GM10248 (cell line): Measurements from ENCODE around the gene MBD6.

Experiments used
- CTCF ChIA-PET: fragments of 300-600 bp; sonication (Branson Sonifier 250); formaldehyde crosslinking; extraction: SDS; loops from one replicate; lab custom pipeline; 2021; ENCODE audit warnings: antibody characterized with exemption; lab: Yijun Ruan, JAX
- POLR2A ChIA-PET: fragments of 350-650 bp; sonication (Branson Sonifier 250); formaldehyde crosslinking; extraction: SDS; loops from one replicate; lab custom pipeline; 2020; ENCODE audit warnings: antibody characterized with exemption; lab: Yijun Ruan, JAX
- DNase-seq: peaks from one replicate; pipeline ENCODE4 v3.0.0; 2012; ENCODE audit errors: extremely low spot score
- TF ChIP-seq, protein P1 (sequence below): IDR thresholded peaks from 2 replicates; pipeline ENCODE4 v1.5.1; 2012; ENCODE audit warnings: mild to moderate bottlenecking, low read depth; ENCODE audit errors: extremely low read depth, missing control alignments, control extremely low read depth

The MBD6 gene

DNA sequence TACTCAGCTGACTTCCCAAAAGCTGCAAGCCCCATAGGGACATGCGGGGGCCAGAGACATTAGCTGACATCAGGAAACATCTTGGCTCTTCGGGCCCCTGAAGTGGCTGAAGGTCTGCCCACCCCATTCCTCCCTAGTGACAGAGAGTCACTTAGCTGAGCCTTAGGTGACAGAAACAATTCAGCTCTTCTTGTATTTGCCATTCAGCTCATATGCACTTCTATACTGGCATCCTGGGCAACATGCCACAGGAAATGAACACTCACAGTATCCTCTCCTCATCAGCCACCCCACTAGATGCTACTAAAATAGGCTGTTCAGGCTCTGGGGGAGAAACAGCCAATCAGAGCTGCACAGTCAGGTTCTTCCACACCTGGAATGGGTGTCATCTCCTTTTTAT lies 21.0 kb downstream of the MBD6 start:
- ChIA-PET POLR2A (no interaction called here), CTCF (interaction anchor here (1.1 to 1.5 kb wide), 5 partner anchors 11 to 85 kb away, joined by 3 to 5 read pairs (median 3); partner anchors contain the start of gene GLI1)
- DNase-seq: no peak
- TF ChIP-seq, protein P1, sequence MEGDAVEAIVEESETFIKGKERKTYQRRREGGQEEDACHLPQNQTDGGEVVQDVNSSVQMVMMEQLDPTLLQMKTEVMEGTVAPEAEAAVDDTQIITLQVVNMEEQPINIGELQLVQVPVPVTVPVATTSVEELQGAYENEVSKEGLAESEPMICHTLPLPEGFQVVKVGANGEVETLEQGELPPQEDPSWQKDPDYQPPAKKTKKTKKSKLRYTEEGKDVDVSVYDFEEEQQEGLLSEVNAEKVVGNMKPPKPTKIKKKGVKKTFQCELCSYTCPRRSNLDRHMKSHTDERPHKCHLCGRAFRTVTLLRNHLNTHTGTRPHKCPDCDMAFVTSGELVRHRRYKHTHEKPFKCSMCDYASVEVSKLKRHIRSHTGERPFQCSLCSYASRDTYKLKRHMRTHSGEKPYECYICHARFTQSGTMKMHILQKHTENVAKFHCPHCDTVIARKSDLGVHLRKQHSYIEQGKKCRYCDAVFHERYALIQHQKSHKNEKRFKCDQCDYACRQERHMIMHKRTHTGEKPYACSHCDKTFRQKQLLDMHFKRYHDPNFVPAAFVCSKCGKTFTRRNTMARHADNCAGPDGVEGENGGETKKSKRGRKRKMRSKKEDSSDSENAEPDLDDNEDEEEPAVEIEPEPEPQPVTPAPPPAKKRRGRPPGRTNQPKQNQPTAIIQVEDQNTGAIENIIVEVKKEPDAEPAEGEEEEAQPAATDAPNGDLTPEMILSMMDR: no peak

DNA sequence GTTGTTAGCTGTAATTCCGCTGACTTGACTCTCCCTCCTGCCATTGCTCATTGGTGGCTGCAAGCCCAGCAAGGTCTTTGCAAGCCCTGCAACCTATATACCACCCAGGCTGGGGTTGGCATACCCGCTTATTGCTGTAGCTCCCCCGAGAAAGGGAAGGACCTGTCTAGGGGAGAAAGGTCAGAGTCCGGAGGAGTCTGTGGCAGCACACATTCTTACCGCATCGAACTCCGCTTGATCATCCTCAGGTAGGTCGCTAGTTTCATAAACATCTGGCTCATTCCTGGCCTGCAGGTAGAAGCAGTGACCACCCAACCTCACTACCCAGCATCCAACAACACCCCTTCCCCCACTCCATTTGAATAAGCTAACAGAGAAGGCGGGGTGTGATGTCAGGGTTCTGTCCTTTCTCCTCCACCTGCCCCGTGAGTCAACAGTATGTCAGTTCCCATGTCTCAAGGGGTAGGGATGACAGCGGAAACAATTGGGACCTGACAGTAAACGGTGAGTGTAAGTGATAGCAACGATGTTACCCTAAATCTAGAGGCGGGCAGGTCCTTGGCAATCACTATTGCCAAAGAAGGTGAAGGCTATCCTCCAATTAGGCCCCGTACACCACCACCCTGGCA lies 23.3 kb downstream of the MBD6 start:
- CTCF ChIA-PET: interaction anchor here (1.0 to 3.6 kb wide), 5 partner anchors 8 to 38 kb away, joined by 3 to 19 read pairs (median 7); no protein-coding TSS in a partner anchor
- no peak for DNase-seq

DNA sequence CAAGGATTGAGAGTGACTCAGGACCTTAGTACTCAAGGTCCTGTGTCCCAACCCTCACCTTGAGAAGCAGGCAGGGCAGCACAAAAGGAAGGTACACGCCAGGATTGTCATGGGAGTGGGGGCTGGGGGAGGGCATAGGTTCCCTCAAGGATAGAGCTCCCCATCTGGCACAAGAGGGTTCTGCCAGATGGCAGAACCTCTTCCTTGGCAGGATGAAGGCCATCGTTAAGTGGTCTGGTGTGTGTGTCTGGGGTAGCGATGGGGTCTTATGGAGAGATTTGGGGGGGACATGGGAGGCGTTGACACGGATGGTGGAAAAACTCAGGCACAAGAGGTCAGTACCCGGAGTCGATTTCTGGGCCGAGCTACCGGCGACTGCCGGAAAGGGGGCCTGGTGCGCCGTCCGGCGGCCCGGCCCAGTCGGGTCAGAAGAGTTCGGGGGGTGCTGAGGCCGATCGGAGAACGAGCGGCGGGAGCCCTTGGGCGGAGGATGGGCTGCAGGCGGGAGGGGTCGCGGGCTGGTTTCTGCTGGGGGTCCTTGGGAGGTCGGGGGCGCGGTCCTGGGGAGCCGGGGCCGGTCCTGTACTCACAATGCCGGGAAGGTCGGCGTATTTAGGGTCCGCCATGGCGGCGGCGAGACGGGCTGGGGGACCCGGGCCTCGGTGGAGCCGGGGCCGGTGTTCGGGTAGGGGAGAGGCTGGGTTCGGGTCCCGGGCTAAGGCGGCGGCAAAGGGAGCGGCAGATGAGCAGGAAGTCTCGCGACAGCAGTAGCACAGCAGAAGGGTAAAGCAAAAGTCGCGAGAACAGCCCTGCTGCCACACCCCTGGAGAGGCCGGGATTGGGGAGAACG lies 24.0 kb downstream of the MBD6 start, which contains the start of gene DCTN2:
Gene DCTN2 (minus strand): TSS at position 755 of the 850 bp plus-strand sequence. CDS start 129 bp downstream, at position 626.
- TF ChIP-seq, protein P1: peak; percentile 29
- POLR2A ChIA-PET: interaction anchor here (1.0 to 1.6 kb wide), 2 partner anchors 9 to 27 kb away, joined by 6 to 9 read pairs; no protein-coding TSS in a partner anchor
- DNase-seq: peak; percentile 98
- CTCF ChIA-PET: interaction anchor here (1.0 to 3.6 kb wide), 8 partner anchors 9 to 90 kb away, joined by 3 to 19 read pairs (median 5); partner anchors contain the start of gene GLI1

More for the DNA sequence above, 23.3 kb downstream of the MBD6 start:
- TF ChIP-seq, protein P1: no peak
- POLR2A ChIA-PET: interaction anchor here (0.6 to 1.6 kb wide), 2 partner anchors 26 to 1333 kb away, joined by 3 to 6 read pairs; no protein-coding TSS in a partner anchor

DNA sequence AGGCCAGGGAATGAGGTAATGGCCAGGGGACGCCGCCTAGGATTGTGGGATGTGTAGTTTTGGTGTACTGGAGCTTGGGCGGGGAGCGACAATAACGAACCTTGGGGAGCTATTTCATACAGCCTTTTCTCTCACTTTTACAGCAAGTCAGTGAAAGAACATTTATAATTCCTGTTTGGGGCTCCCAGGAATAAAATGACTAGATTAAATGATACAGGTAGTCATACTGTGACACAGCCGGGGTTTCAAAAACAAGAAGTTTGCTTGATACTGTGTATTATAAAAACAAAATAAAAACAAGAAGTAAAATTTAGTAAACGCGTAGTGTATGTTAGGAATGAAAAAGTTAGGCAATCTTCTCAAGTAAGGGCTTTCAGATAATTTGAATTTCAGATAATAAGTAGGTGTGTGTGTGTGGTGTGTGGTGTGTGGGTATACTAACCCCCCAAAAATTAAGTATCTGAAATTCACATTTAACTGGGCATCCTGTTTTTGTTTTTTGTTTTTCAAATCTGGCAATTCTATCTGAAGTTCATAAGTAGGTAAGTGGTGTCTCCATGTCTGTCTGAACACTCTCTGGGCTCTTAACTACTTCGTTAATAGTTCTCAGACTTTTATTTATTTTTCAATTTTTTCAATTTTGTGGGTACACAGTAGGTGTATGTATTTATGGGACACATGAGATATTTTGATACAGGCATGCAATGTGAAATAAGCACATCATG lies 24.8 kb downstream of the MBD6 start:
- ChIA-PET CTCF (interaction anchor here (1.0 to 3.6 kb wide), 7 partner anchors 10 to 89 kb away, joined by 3 to 19 read pairs (median 6); partner anchors contain the start of gene GLI1), POLR2A (interaction anchor here (1.0 to 1.6 kb wide), 2 partner anchors 10 to 28 kb away, joined by 6 to 9 read pairs; no protein-coding TSS in a partner anchor)
- DNase-seq: no peak
- TF ChIP-seq, protein P1: no peak

DNA sequence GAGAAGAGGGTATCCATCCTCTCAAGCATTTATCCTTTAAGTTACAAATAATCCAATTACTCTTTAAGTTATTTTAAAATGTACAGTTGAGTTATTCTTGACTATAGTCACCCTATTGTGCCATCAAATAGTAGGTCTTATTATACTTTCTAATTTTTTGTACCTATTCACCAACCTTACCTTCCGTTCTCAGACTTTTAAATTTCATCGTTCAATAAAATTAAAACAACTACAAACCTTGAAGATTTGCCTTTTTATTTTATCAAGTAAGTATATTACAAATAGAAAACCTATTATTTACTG lies 25.3 kb downstream of the MBD6 start:
- TF ChIP-seq, protein P1: no peak
- no peak for DNase-seq
- ChIA-PET POLR2A (interaction anchor here (1.0 kb wide), 1 partner anchor 28 kb away, joined by 3 read pairs; the partner anchor contains the start of gene DDIT3), CTCF (no interaction called here)
